ENCODE results near the gene MRPS5. TPM values are rescaled to one million over a fixed set of nuclear protein-coding genes. Genes with fewer than 3 reads are reported as not detected.
"Not testable (repeated sequence)": the region's sequence is repeated elsewhere in the genome, so short reads cannot be mapped to it uniquely, and the experiment has no call there.

Gene MRPS5
- total RNA-seq, 1 donor from 2014 or later, result 67.9 TPM

GRCh38 chr2:95047629-95048510 is 73.7 kb downstream of the MRPS5 start:
- no peak for DNase-seq (ENCODE audit: low read depth, low spot score)

GRCh38 chr2:95046371-95047112 is 75.1 kb downstream of the MRPS5 start:
- DNase-seq (ENCODE audit: low read depth, low spot score), result no peak

GRCh38 chr2:95044601-95045000 is 77.0 kb downstream of the MRPS5 start:
- DNase-seq (ENCODE audit: low read depth, low spot score), result no peak

- no peak for DNase-seq (ENCODE audit: low read depth, low spot score)
Observed at GRCh38 chr2:95043300-95044093, 78.1 kb downstream of the MRPS5 start.

- DNase-seq (ENCODE audit: low read depth, low spot score), result no peak
Observed at GRCh38 chr2:95042472-95043271, 78.9 kb downstream of the MRPS5 start.

- no peak for DNase-seq (ENCODE audit: low read depth, low spot score)
Observed at GRCh38 chr2:95041824-95042442, 79.7 kb downstream of the MRPS5 start.

GRCh38 chr2:95041060-95041823 is 80.4 kb downstream of the MRPS5 start:
- no peak for DNase-seq (ENCODE audit: low read depth, low spot score)

GRCh38 chr2:95040426-95040825 is 81.2 kb downstream of the MRPS5 start:
- no peak for DNase-seq (ENCODE audit: low read depth, low spot score)

- DNase-seq (ENCODE audit: low read depth, low spot score), result no peak
Observed at GRCh38 chr2:95039978-95040377, 81.6 kb downstream of the MRPS5 start.

GRCh38 chr2:95039363-95039762 is 82.2 kb downstream of the MRPS5 start:
- no peak for DNase-seq (ENCODE audit: low read depth, low spot score)

- no peak for DNase-seq (ENCODE audit: low read depth, low spot score)
Observed at GRCh38 chr2:95038635-95039298, 82.8 kb downstream of the MRPS5 start.

GRCh38 chr2:95037841-95038585 is 83.6 kb downstream of the MRPS5 start:
- DNase-seq (ENCODE audit: low read depth, low spot score), result not testable (repeated sequence)

GRCh38 chr2:95037384-95037839 is 84.2 kb downstream of the MRPS5 start:
- no peak for DNase-seq (ENCODE audit: low read depth, low spot score)

- no peak for DNase-seq (ENCODE audit: low read depth, low spot score)
Observed at GRCh38 chr2:95036596-95037383, 84.8 kb downstream of the MRPS5 start.

Measured in pulmonary artery endothelial cell (primary cell).